GM06990 (cell line): ENCODE results near the gene MAPKAPK2.

Experiments
- DNase-seq: peaks from one replicate; pipeline ENCODE4 v3.0.0-alpha.2; 2011; ENCODE audit not compliant: insufficient read length; ENCODE audit errors: extremely low read depth
- H3K27me3 ChIP-seq: replicated peaks from 2 replicates; pipeline ENCODE4 v1.6.0; 2011; ENCODE audit warnings: low read length; ENCODE audit not compliant: control insufficient read depth, insufficient read depth
- H3K36me3 ChIP-seq: 2 replicates; pipeline ENCODE4 v1.5.1; 2011; ENCODE audit warnings: low read length; ENCODE audit not compliant: control insufficient read depth, insufficient read depth
- H3K4me3 ChIP-seq: replicated peaks from 2 replicates; pipeline ENCODE4 v1.5.1; 2011; ENCODE audit warnings: low read depth, mild to moderate bottlenecking, control low read depth, low read length
- TF ChIP-seq, protein P1 (sequence below): IDR thresholded peaks from 2 replicates; pipeline ENCODE4 v1.5.1; 2011; ENCODE audit warnings: low read length, control low read depth, mild to moderate bottlenecking, inconsistent platforms; ENCODE audit not compliant: insufficient read depth, poor library complexity, severe bottlenecking

Gene MAPKAPK2

DNA sequence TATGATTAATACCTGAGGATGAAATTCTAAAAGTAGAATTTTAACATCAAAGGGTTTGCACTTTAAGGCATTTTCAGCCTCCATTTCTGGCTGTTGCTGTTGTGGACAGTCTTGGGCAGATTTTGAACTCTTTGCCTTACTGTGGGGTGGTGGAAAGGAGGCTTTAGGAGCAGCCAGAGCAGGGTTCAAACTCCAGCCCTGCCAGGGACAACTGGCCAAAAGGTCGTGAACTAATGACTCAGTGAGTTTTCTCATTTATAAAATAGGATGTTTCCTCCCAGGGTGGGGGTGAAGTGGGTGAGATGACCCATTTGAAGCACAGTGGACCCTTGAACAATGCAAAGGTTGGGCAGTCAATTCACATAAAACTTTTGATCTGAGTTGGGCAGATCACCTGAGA lies 36.7 kb downstream of the MAPKAPK2 start:
- Histone ChIP-seq H3K27me3 (no peaks in the 10 kb centered on the region), H3K4me3 (no peak overlapping the region), H3K36me3 (no peaks in the 10 kb centered on the region)
- TF ChIP-seq, protein P1, sequence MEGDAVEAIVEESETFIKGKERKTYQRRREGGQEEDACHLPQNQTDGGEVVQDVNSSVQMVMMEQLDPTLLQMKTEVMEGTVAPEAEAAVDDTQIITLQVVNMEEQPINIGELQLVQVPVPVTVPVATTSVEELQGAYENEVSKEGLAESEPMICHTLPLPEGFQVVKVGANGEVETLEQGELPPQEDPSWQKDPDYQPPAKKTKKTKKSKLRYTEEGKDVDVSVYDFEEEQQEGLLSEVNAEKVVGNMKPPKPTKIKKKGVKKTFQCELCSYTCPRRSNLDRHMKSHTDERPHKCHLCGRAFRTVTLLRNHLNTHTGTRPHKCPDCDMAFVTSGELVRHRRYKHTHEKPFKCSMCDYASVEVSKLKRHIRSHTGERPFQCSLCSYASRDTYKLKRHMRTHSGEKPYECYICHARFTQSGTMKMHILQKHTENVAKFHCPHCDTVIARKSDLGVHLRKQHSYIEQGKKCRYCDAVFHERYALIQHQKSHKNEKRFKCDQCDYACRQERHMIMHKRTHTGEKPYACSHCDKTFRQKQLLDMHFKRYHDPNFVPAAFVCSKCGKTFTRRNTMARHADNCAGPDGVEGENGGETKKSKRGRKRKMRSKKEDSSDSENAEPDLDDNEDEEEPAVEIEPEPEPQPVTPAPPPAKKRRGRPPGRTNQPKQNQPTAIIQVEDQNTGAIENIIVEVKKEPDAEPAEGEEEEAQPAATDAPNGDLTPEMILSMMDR, result no peak
- DNase-seq, result no peak

DNA sequence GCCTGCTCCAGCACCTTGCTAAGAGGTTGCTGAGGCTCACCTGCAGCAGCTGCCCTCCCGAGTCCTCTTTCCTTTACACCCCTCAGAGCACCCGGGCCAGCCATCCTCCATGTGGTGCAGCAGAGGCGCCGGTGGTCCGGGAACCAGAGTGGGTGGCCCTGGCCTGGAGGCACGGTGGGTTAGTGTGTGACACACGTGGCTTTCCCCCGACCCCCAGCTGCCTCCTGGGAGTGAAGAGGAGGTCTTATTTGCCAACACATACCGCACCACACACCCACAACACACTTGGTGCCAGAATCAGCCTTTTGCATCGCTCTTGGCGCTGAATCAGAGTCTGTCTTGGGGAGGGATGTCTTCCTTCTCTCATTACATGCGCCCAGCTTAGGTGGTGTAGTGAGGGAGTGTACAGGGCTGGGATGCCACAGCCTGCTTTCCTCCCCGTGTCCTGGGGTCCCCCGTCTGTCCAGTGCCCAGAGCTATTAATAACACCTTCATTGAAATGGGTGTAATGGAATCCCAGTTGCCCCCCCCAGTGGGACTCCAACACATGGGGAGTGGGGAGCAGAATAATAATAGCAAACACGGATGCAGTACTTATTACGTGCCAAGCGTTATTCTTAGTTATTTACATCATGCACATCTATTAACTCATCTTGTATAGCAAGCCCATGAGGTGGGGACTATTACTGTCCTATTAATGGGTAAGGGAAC lies 38.2 kb downstream of the MAPKAPK2 start:
- DNase-seq, result no peak
- Histone ChIP-seq H3K36me3 (no peaks in the 10 kb centered on the region), H3K27me3 (no peaks in the 10 kb centered on the region), H3K4me3 (no peak overlapping the region)
- TF ChIP-seq, protein P1, result no peak

GRCh38 chr1:206723462-206723804 lies 38.7 kb downstream of the MAPKAPK2 start:
- Histone ChIP-seq H3K36me3 (peaks cover under 1% of the 10 kb centered on the region; the same call in 1 of the 2 replicates), H3K27me3 (no peaks in the 10 kb centered on the region), H3K4me3 (no peak overlapping the region)
- TF ChIP-seq, protein P1, result no peak
- DNase-seq, result no peak

DNA sequence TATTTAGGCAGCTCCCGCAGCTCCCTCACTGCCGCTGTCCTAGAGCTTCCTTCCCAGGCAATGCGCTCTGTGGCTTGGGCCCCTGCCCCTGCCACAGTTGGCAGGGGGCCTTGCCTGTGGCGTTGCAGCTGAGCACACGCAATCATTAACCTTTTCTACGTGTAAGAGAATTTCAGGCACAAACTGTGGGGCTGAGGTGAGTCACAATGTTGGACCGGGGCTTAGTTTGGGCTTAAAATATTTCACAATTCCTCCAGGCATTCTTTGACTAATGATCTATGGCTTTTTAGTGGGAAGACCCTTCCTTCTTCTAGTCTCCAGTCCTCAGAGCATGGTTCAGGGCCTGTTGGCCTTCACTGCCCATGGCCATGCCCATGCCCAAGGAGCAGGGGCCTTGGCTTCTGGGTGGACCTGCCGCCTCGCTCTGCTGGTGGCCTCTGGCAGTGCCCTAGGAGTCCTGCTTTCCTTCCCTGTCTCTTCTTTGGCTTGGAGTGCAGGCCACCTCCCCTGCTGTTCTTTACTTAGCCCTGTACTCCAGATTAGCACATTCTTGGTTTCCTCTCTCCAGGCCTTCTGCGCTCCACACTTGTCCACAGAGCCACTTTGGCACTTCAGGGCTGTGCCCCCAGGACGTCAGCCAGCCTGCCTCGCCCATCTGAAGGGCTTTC lies 39.2 kb downstream of the MAPKAPK2 start:
- no peaks in the 10 kb centered on the region for H3K27me3 ChIP-seq
- TF ChIP-seq, protein P1, result no peak
- H3K36me3 ChIP-seq, result peaks cover 5% of the 10 kb centered on the region
- no peak for DNase-seq
- no peak overlapping the region for H3K4me3 ChIP-seq

- Histone ChIP-seq H3K36me3 (peaks cover 19% of the 10 kb centered on the region), H3K27me3 (no peaks in the 10 kb centered on the region), H3K4me3 (no peak overlapping the region)
- TF ChIP-seq, protein P1, result peak; percentile 79
- no peak for DNase-seq
Measured at GRCh38 chr1:206725109-206725963, 40.6 kb downstream of the MAPKAPK2 start.
